A549 (cell line): ENCODE data around the gene ARHGAP42. TPM values are rescaled to one million over a fixed set of nuclear protein-coding genes. Genes with fewer than 3 reads are reported as not detected.

Experiments used
- ATAC-seq, 2 experiments: fragments of 200-7000 bp in 1 of 2; fragments of >200 bp in 1 of 2; cut with Nextera tagmentation in 1 of 2; cut with Tn5 transposase in 1 of 2; 3 replicates each; pipeline versions ENCODE4 v1.8.0 to v1.9.1; 2018 to 2020; ENCODE audit warnings: mild to moderate bottlenecking in 1 of 2, moderate library complexity in 1 of 2
- CTCF ChIA-PET: fragments of 300-600 bp; sonication (Branson Sonifier 250); formaldehyde crosslinking; extraction: SDS; loops from one replicate; lab custom pipeline; 2021; ENCODE audit warnings: antibody characterized with exemption, inconsistent platforms; lab: Yijun Ruan, JAX
- POLR2A ChIA-PET: fragments of 350-600 bp; formaldehyde crosslinking; extraction: SDS; loops from one replicate; lab custom pipeline; 2021; ENCODE audit warnings: antibody characterized with exemption, inconsistent platforms; lab: Yijun Ruan, JAX
- DNase-seq, 2 experiments: peaks; one replicate each; pipeline versions ENCODE4 v3.0.0 to v3.0.0-alpha.2; 2011 to 2016; ENCODE audit warnings: low read depth in 1 of 2, low spot score in 1 of 2
- FAIRE-seq: peaks from 2 replicates; lab custom pipeline; 2011; peaks lifted over from hg19 to GRCh38; lab: Jason Lieb, UNC
- H3K27ac ChIP-seq, 2 experiments: fragments of >200 bp; sonication (Bioruptor Twin); formaldehyde crosslinking; 3 replicates each; pipeline ENCODE4 v1.5.1; 2016 to 2017
- H3K4me1 ChIP-seq: fragments of >200 bp; sonication (Bioruptor Twin); formaldehyde crosslinking; 3 replicates; pipeline ENCODE4 v1.6.1; 2016
- H3K4me2 ChIP-seq: fragments of >200 bp; sonication (Bioruptor Twin); formaldehyde crosslinking; 3 replicates; pipeline ENCODE4 v1.6.1; 2016
- H3K4me3 ChIP-seq: fragments of >200 bp; sonication (Bioruptor Twin); formaldehyde crosslinking; 3 replicates; pipeline ENCODE4 v1.5.1; 2016
- H3K9me3 ChIP-seq: fragments of >200 bp; sonication (Bioruptor Twin); formaldehyde crosslinking; 3 replicates; pipeline ENCODE4 v1.6.1; 2016
- CBX8 ChIP-seq: fragments of 200-600 bp; sonication (generic); IDR thresholded peaks from 2 replicates; pipeline ENCODE4 v1.6.1; 2016
- CEBPB ChIP-seq, 2 experiments: fragments of >200 bp in 1 of 2; sonication (Bioruptor Twin) in 1 of 2; formaldehyde crosslinking in 1 of 2; IDR thresholded peaks; 2 replicates each; pipeline ENCODE4 v1.6.1; 2012 to 2016
- CHD2 ChIP-seq: fragments of 150-350 bp; IDR thresholded peaks from 2 replicates; pipeline ENCODE4 v1.6.1; 2014; ENCODE audit warnings: low read length; ENCODE audit not compliant: partially characterized antibody
- EHF ChIP-seq: fragments of 250-450 bp; sonication (Bioruptor Pico); IDR thresholded peaks from 2 replicates; pipeline ENCODE4 v1.5.0; 2020; ENCODE audit warnings: mild to moderate bottlenecking
- GATA3 ChIP-seq: IDR thresholded peaks from 2 replicates; pipeline ENCODE4 v1.6.1; 2012; ENCODE audit warnings: borderline replicate concordance
- HEYL ChIP-seq: fragments of 250-450 bp; sonication (Bioruptor Pico); IDR thresholded peaks from 2 replicates; pipeline ENCODE4 v1.8.0; 2021; ENCODE audit warnings: mild to moderate bottlenecking, moderate library complexity
- KDM1A ChIP-seq: fragments of 200-600 bp; sonication (generic); IDR thresholded peaks from 2 replicates; pipeline ENCODE4 v1.6.1; 2016; ENCODE audit warnings: low read depth, mild to moderate bottlenecking
- MAFK ChIP-seq: fragments of 450-650 bp; IDR thresholded peaks from 2 replicates; pipeline ENCODE4 v1.6.1; 2014; ENCODE audit not compliant: partially characterized antibody
- MYC ChIP-seq: IDR thresholded peaks from 2 replicates; pipeline ENCODE4 v1.6.1; 2012; ENCODE audit warnings: mild to moderate bottlenecking, inconsistent platforms, low read length, improper control_type of control experiment, borderline replicate concordance
- NR3C1 ChIP-seq: fragments of >200 bp; sonication (Bioruptor Twin); formaldehyde crosslinking; IDR thresholded peaks from 3 replicates; pipeline ENCODE4 v1.6.1; 2017
- PHF8 ChIP-seq: fragments of 200-600 bp; sonication (generic); IDR thresholded peaks from 2 replicates; pipeline ENCODE4 v1.6.1; 2016; ENCODE audit warnings: low read depth, mild to moderate bottlenecking, antibody characterized with exemption, moderate library complexity, borderline replicate concordance
- RAD21 ChIP-seq, 2 experiments: fragments of >200 bp in 1 of 2; sonication (Bioruptor Twin) in 1 of 2; formaldehyde crosslinking in 1 of 2; IDR thresholded peaks in 1 of 2; conservative IDR thresholded peaks in 1 of 2; 2 replicates in 1 of 2; 3 replicates in 1 of 2; pipeline ENCODE4 v1.6.1; 2012 to 2018; ENCODE audit warnings: inconsistent platforms in 1 of 2
- RARB ChIP-seq: fragments of 250-450 bp; sonication (Bioruptor Pico); IDR thresholded peaks from 2 replicates; pipeline ENCODE4 v1.8.0; 2021; ENCODE audit warnings: mild to moderate bottlenecking, moderate library complexity
- WGBS: methylation state at CpG from one replicate; pipeline ENCODE4 v1.1.6; 2017; ENCODE audit errors: missing lambda C conversion rate; 5-methylcytosine and 5-hydroxymethylcytosine counted together
- polyA plus RNA-seq, 4 experiments: library from polyadenylated mRNA; depleted of rRNA in 3 of 4; stranded (reverse); fragments of >200 nt; fragmentation: RNase III in 1 of 4; extraction: RNeasy Plus Mini Kit Qiagen cat#74134 plus additional on column Dnase treatment in 1 of 4; gene quantifications; 2 replicates in 3 of 4; 3 replicates in 1 of 4; pipeline ENCODE4 v1.2.3, GENCODE V29; 2011 to 2017
- TF ChIP-seq, protein P1 (sequence below): fragments of 150-350 bp; IDR thresholded peaks from 2 replicates; pipeline ENCODE4 v1.6.1; 2014; ENCODE audit warnings: low read depth, mild to moderate bottlenecking, low read length
- TF ChIP-seq, protein P2 (sequence below): fragments of 250-450 bp; sonication (Bioruptor Pico); IDR thresholded peaks from 2 replicates; pipeline ENCODE4 v1.5.0; 2021; ENCODE audit warnings: mild to moderate bottlenecking, moderate library complexity, borderline replicate concordance
- TF ChIP-seq, protein P3 (sequence below): IDR thresholded peaks from 2 replicates; pipeline ENCODE4 v1.6.1; 2012; ENCODE audit warnings: low read depth, borderline replicate concordance
- TF ChIP-seq, protein P4 (sequence below): fragments of >200 bp; sonication (Bioruptor Twin); formaldehyde crosslinking; IDR thresholded peaks from 3 replicates; pipeline ENCODE4 v1.6.1; 2016
- TF ChIP-seq, protein P5 (sequence below): fragments of 200-600 bp; sonication (generic); IDR thresholded peaks from 2 replicates; pipeline ENCODE4 v1.6.1; 2016; ENCODE audit warnings: antibody characterized with exemption, mild to moderate bottlenecking, moderate library complexity
- TF ChIP-seq, protein P6 (sequence below): fragments of >200 bp; sonication (Bioruptor Twin); formaldehyde crosslinking; IDR thresholded peaks from 3 replicates; pipeline ENCODE4 v1.5.1; 2016

ARHGAP42 gene
- polyA plus RNA-seq, 2 of the 4 experiments (the other 2 are of a cell fraction) = 5.1 to 17.0 TPM

DNA sequence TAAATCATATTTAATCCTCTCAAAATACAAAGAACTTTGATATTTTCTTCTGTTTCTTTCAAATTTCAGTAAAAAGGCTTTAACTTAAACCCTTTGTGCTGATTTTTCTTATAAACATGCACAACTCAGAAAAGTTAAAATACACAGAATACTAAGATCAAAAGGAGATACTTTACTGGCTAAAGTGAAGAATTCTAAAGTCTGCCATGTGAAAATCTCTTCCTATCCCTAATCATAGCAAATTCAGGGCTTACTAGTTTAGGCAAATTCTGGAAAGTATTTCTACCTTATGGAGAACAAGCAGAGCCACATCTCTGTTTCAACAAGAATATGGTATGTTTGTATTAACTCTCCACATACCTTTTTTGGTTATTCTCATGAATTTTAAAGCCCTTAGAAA lies 345.9 kb downstream of the ARHGAP42 start:
- no peak for FAIRE-seq
- ChIA-PET CTCF (no interaction called here), POLR2A (no interaction called here)
- no peak for DNase-seq
- Histone ChIP-seq H3K27ac (no peak overlapping the region), H3K9me3 (no peaks in the 10 kb centered on the region), H3K4me2 (no peak overlapping the region), H3K4me1 (no peaks in the 10 kb centered on the region), H3K4me3 (no peak overlapping the region)
- no peak for ATAC-seq
- TF ChIP-seq CHD2 (no peak), NR3C1 (no peak), KDM1A (no peak), GATA3 (no peak), EHF (CRISPR knock-in tag) (no peak), CEBPB (IDR thresholded peaks at IDR 0.05) (no peak), MYC (no peak), PHF8 (no peak), CBX8 (no peak)
- TF ChIP-seq, protein P1, sequence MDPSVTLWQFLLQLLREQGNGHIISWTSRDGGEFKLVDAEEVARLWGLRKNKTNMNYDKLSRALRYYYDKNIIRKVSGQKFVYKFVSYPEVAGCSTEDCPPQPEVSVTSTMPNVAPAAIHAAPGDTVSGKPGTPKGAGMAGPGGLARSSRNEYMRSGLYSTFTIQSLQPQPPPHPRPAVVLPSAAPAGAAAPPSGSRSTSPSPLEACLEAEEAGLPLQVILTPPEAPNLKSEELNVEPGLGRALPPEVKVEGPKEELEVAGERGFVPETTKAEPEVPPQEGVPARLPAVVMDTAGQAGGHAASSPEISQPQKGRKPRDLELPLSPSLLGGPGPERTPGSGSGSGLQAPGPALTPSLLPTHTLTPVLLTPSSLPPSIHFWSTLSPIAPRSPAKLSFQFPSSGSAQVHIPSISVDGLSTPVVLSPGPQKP = no peak
- TF ChIP-seq, protein P2, sequence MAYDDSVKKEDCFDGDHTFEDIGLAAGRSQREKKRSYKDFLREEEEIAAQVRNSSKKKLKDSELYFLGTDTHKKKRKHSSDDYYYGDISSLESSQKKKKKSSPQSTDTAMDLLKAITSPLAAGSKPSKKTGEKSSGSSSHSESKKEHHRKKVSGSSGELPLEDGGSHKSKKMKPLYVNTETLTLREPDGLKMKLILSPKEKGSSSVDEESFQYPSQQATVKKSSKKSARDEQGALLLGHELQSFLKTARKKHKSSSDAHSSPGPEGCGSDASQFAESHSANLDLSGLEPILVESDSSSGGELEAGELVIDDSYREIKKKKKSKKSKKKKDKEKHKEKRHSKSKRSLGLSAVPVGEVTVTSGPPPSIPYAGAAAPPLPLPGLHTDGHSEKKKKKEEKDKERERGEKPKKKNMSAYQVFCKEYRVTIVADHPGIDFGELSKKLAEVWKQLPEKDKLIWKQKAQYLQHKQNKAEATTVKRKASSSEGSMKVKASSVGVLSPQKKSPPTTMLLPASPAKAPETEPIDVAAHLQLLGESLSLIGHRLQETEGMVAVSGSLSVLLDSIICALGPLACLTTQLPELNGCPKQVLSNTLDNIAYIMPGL (CRISPR knock-in tag) = no peak
- TF ChIP-seq, protein P3, sequence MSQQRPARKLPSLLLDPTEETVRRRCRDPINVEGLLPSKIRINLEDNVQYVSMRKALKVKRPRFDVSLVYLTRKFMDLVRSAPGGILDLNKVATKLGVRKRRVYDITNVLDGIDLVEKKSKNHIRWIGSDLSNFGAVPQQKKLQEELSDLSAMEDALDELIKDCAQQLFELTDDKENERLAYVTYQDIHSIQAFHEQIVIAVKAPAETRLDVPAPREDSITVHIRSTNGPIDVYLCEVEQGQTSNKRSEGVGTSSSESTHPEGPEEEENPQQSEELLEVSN = no peak
- TF ChIP-seq, protein P4, sequence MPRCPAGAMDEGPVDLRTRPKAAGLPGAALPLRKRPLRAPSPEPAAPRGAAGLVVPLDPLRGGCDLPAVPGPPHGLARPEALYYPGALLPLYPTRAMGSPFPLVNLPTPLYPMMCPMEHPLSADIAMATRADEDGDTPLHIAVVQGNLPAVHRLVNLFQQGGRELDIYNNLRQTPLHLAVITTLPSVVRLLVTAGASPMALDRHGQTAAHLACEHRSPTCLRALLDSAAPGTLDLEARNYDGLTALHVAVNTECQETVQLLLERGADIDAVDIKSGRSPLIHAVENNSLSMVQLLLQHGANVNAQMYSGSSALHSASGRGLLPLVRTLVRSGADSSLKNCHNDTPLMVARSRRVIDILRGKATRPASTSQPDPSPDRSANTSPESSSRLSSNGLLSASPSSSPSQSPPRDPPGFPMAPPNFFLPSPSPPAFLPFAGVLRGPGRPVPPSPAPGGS = no peak
- TF ChIP-seq, protein P5, sequence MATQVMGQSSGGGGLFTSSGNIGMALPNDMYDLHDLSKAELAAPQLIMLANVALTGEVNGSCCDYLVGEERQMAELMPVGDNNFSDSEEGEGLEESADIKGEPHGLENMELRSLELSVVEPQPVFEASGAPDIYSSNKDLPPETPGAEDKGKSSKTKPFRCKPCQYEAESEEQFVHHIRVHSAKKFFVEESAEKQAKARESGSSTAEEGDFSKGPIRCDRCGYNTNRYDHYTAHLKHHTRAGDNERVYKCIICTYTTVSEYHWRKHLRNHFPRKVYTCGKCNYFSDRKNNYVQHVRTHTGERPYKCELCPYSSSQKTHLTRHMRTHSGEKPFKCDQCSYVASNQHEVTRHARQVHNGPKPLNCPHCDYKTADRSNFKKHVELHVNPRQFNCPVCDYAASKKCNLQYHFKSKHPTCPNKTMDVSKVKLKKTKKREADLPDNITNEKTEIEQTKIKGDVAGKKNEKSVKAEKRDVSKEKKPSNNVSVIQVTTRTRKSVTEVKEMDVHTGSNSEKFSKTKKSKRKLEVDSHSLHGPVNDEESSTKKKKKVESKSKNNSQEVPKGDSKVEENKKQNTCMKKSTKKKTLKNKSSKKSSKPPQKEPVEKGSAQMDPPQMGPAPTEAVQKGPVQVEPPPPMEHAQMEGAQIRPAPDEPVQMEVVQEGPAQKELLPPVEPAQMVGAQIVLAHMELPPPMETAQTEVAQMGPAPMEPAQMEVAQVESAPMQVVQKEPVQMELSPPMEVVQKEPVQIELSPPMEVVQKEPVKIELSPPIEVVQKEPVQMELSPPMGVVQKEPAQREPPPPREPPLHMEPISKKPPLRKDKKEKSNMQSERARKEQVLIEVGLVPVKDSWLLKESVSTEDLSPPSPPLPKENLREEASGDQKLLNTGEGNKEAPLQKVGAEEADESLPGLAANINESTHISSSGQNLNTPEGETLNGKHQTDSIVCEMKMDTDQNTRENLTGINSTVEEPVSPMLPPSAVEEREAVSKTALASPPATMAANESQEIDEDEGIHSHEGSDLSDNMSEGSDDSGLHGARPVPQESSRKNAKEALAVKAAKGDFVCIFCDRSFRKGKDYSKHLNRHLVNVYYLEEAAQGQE = no peak
- TF ChIP-seq, protein P6, sequence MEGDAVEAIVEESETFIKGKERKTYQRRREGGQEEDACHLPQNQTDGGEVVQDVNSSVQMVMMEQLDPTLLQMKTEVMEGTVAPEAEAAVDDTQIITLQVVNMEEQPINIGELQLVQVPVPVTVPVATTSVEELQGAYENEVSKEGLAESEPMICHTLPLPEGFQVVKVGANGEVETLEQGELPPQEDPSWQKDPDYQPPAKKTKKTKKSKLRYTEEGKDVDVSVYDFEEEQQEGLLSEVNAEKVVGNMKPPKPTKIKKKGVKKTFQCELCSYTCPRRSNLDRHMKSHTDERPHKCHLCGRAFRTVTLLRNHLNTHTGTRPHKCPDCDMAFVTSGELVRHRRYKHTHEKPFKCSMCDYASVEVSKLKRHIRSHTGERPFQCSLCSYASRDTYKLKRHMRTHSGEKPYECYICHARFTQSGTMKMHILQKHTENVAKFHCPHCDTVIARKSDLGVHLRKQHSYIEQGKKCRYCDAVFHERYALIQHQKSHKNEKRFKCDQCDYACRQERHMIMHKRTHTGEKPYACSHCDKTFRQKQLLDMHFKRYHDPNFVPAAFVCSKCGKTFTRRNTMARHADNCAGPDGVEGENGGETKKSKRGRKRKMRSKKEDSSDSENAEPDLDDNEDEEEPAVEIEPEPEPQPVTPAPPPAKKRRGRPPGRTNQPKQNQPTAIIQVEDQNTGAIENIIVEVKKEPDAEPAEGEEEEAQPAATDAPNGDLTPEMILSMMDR = no peak

DNA sequence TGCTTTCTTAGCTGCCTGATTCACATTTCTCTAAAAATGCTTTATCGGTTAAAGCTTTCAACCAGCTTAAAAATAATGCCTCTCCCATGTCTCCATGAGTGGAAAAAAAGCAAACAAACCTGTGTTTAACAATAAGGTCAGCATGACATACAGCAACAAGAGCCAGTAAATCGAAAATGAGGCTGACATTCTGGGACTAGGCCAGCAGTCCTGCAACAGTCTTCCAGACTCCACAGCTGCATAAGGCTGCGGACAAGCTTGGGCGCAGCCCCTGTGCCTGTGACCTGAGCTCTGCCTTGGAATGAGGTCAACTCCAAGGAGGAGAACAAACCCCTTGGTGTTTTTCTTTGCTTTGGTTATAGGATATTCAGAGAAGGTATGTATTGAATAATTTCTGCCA lies 347.0 kb downstream of the ARHGAP42 start:
- no peak for TF ChIP-seq RARB (CRISPR knock-in tag)
- no peak for TF ChIP-seq HEYL (CRISPR knock-in tag)
- TF ChIP-seq, protein P3 = no peak
- TF ChIP-seq RAD21 (conservative IDR thresholded peaks at IDR 0.05 in 1 of 2, IDR thresholded peaks at IDR 0.05 in 1 of 2) = no peak
- no peak for TF ChIP-seq CHD2
- no peak for TF ChIP-seq MAFK
- TF ChIP-seq, all 56 proteins: peak for 0
- ChIA-PET CTCF (no interaction called here), POLR2A (no interaction called here)
- FAIRE-seq (no peak), ATAC-seq (no peak), DNase-seq (no peak)
- no peaks in the 10 kb centered on the region for H3K4me1 ChIP-seq
- no peaks in the 10 kb centered on the region for H3K9me3 ChIP-seq
- no peak overlapping the region for H3K4me3 ChIP-seq
- no peak overlapping the region for H3K4me2 ChIP-seq
- whole genome bisulfite sequencing = 60% methylated on average over 4 of the region's 4 CpGs
- H3K27ac ChIP-seq = no peak overlapping the region
